ENCODE results near the gene CEACAM1. TPM values are rescaled to one million over a fixed set of nuclear protein-coding genes. Genes with fewer than 3 reads are reported as not detected.

The CEACAM1 gene
- total RNA-seq, 1 experiment from 2014 or later = 7.1 TPM

DNA sequence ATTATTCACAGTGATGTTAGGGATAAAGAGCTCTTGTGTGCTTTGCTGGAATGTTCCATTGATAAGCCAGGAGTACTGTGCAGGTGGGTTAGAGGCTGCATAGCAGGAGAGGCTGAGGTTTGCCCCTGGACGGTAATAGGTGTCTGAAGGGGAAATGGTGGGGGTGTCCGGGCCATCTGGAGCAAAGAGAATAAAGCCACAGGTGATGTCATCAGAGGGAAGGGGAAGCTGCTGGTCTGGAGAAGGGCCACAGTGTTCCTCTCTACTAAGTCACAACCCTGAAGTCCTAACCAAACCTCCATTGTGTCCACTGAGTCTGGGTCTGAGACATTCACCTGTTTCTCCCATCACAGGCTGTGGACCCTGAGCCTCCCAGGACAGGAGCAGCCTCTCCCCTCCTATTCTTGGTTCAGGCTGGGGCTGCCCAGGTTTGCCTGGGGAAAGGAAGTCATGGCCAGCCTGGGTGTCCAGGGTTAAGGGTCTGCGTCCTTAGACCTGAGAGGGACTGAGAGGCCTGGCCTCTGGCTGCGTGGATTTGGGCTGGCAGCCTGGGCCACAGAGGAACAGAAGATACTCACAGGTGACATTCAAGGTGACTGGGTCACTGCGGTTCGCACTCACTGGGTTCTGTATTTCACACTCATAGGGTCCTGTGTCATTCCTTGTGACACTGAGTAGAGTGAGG, 6.8 kb downstream of the CEACAM1 start:
- ChIA-PET POLR2A (no interaction called here), CTCF (no interaction called here)
- Mint-ChIP-seq H3K27ac (ENCODE audit: unreplicated experiment) (no peak overlapping the region), H3K9me3 (ENCODE audit: unreplicated experiment) (no peaks in the 10 kb centered on the region), H3K4me3 (ENCODE audit: unreplicated experiment) (no peak overlapping the region), H3K36me3 (ENCODE audit: insufficient read depth, unreplicated experiment) (peaks cover 3% of the 10 kb centered on the region), H3K27me3 (ENCODE audit: insufficient read depth, unreplicated experiment) (no peaks in the 10 kb centered on the region), H3K4me1 (ENCODE audit: low read depth, unreplicated experiment) (no peaks in the 10 kb centered on the region)
- Histone ChIP-seq H3K9me3 (no peaks in the 10 kb centered on the region), H3K36me3 (ENCODE audit: control insufficient read depth, insufficient read depth, low read length) (no peaks in the 10 kb centered on the region), H3K27me3 (replicated peaks; ENCODE audit: control insufficient read depth, insufficient read depth, low read length) (no peaks in the 10 kb centered on the region), H3K4me3 (ENCODE audit: low read depth, low read length) (no peak overlapping the region), H3K4me1 (peaks cover 7% of the 10 kb centered on the region)
- TF ChIP-seq, protein P1, sequence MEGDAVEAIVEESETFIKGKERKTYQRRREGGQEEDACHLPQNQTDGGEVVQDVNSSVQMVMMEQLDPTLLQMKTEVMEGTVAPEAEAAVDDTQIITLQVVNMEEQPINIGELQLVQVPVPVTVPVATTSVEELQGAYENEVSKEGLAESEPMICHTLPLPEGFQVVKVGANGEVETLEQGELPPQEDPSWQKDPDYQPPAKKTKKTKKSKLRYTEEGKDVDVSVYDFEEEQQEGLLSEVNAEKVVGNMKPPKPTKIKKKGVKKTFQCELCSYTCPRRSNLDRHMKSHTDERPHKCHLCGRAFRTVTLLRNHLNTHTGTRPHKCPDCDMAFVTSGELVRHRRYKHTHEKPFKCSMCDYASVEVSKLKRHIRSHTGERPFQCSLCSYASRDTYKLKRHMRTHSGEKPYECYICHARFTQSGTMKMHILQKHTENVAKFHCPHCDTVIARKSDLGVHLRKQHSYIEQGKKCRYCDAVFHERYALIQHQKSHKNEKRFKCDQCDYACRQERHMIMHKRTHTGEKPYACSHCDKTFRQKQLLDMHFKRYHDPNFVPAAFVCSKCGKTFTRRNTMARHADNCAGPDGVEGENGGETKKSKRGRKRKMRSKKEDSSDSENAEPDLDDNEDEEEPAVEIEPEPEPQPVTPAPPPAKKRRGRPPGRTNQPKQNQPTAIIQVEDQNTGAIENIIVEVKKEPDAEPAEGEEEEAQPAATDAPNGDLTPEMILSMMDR (IDR thresholded peaks at IDR 0.05; ENCODE audit: insufficient read depth in 1 of 2, low read depth in 1 of 2, low read length in 1 of 2, severe bottlenecking in 1 of 2, unreplicated experiment in 1 of 2) = no peak
- no TSS peak for BruUV-seq (replicated peaks)
- intact Hi-C loops (cut with micrococcal nuclease; ENCODE audit: unreplicated experiment) = no loop called here
- no peak for DNase-seq

DNA sequence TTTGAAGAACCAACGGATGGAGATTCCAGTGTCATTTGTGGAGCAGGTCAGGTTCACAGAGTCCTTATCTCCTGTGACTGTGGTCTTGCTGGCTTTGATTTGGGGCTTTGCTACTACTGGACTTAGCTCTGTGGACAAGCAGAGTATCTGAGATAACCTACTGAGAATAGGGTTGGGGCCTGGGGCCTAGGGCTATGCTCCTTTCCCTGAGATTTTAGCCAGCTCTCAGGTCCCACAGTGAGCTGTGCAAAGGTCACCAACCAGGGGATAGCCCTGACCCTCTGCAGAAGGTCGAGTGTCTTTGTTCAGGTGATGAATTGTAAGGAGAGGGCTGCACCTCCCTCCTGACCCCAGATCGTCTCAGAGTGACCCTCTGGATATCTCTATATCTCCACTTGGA, 9.2 kb downstream of the CEACAM1 start:
- no peaks in the 10 kb centered on the region for H3K27me3 Mint-ChIP-seq (ENCODE audit: insufficient read depth, unreplicated experiment)
- peaks cover 6% of the 10 kb centered on the region for H3K36me3 Mint-ChIP-seq (ENCODE audit: insufficient read depth, unreplicated experiment)
- Histone ChIP-seq H3K4me3 (ENCODE audit: low read depth, low read length) (no peak overlapping the region), H3K27me3 (replicated peaks; ENCODE audit: control insufficient read depth, insufficient read depth, low read length) (no peaks in the 10 kb centered on the region), H3K4me1 (peaks cover 7% of the 10 kb centered on the region), H3K36me3 (ENCODE audit: control insufficient read depth, insufficient read depth, low read length) (no peaks in the 10 kb centered on the region), H3K9me3 (no peaks in the 10 kb centered on the region)
- POLR2A ChIA-PET = interaction anchor here (0.6 kb wide), 1 partner anchor 50 kb away, joined by 6 read pairs; no protein-coding TSS in a partner anchor
- intact Hi-C loops (cut with micrococcal nuclease; ENCODE audit: unreplicated experiment) = no loop called here
- H3K9me3 Mint-ChIP-seq (ENCODE audit: unreplicated experiment) = no peaks in the 10 kb centered on the region
- CTCF ChIA-PET = interaction anchor here (1.1 kb wide), 1 partner anchor 69 kb away, joined by 4 read pairs; no protein-coding TSS in a partner anchor
- TF ChIP-seq, protein P1 (IDR thresholded peaks at IDR 0.05; ENCODE audit: insufficient read depth in 1 of 2, low read depth in 1 of 2, low read length in 1 of 2, severe bottlenecking in 1 of 2, unreplicated experiment in 1 of 2) = no peak
- no peak overlapping the region for H3K27ac Mint-ChIP-seq (ENCODE audit: unreplicated experiment)
- peak; percentile 19 to 56 for DNase-seq
- no peak overlapping the region for H3K4me3 Mint-ChIP-seq (ENCODE audit: unreplicated experiment)
- no peaks in the 10 kb centered on the region for H3K4me1 Mint-ChIP-seq (ENCODE audit: low read depth, unreplicated experiment)
- no TSS peak for BruUV-seq (replicated peaks)

DNA sequence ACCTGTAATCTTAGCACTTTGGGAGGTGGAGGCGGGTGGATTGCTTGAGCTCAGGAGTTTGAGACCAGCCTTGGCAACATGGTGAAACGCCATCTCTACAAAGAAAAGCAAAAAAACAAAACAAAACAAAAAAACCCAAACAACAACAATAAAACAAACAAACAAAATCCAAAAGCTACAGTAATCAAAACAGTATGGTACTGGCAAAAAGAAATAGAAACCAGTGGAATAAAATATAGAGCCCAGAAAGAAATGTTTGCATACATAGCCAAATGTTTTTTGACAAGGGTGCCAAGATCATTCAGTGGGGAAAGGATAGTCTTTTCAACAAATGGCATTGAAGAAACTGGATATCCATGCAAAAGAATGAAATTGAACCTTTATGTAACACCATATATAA, 11.5 kb downstream of the CEACAM1 start:
- peaks cover 6% of the 10 kb centered on the region for H3K36me3 Mint-ChIP-seq (ENCODE audit: insufficient read depth, unreplicated experiment)
- peaks cover 5% of the 10 kb centered on the region for H3K4me1 Mint-ChIP-seq (ENCODE audit: low read depth, unreplicated experiment)
- no peak for DNase-seq
- H3K27me3 Mint-ChIP-seq (ENCODE audit: insufficient read depth, unreplicated experiment) = no peaks in the 10 kb centered on the region
- no peak overlapping the region for H3K27ac Mint-ChIP-seq (ENCODE audit: unreplicated experiment)
- no peaks in the 10 kb centered on the region for H3K9me3 Mint-ChIP-seq (ENCODE audit: unreplicated experiment)
- Histone ChIP-seq H3K36me3 (ENCODE audit: control insufficient read depth, insufficient read depth, low read length) (no peaks in the 10 kb centered on the region), H3K4me1 (peaks cover 7% of the 10 kb centered on the region), H3K27me3 (replicated peaks; ENCODE audit: control insufficient read depth, insufficient read depth, low read length) (no peaks in the 10 kb centered on the region), H3K4me3 (ENCODE audit: low read depth, low read length) (no peak overlapping the region), H3K9me3 (no peaks in the 10 kb centered on the region)
- CTCF ChIA-PET = no interaction called here
- intact Hi-C loops (cut with micrococcal nuclease; ENCODE audit: unreplicated experiment) = no loop called here
- POLR2A ChIA-PET = no interaction called here
- no TSS peak for BruUV-seq (replicated peaks)
- TF ChIP-seq, protein P1 (IDR thresholded peaks at IDR 0.05; ENCODE audit: insufficient read depth in 1 of 2, low read depth in 1 of 2, low read length in 1 of 2, severe bottlenecking in 1 of 2, unreplicated experiment in 1 of 2) = no peak
- no peak overlapping the region for H3K4me3 Mint-ChIP-seq (ENCODE audit: unreplicated experiment)

Measured in Caco-2 (cell line).